GM12878 (cell line): ENCODE results near the gene PAX5. TPM values are rescaled to one million over a fixed set of nuclear protein-coding genes. Genes with fewer than 3 reads are reported as not detected.

ENCODE experiments used
- ATAC-seq: fragments of 200-7000 bp; cut with Tn5 transposase; 3 replicates; pipeline ENCODE4 v1.9.1; 2020; ENCODE audit warnings: mild to moderate bottlenecking, moderate library complexity
- BruUV-seq: library from RNA; stranded (reverse); fragments of 400-500 nt; replicated peaks from 2 replicates; lab custom pipeline; 2021; lab: Mats Ljungman, UMichigan
- CTCF ChIA-PET: fragments of 300-600 bp; sonication (Branson Sonifier 250); formaldehyde crosslinking; extraction: SDS; loops from one replicate; lab custom pipeline; 2021; ENCODE audit warnings: inconsistent platforms; lab: Yijun Ruan, JAX
- POLR2A ChIA-PET: fragments of 350-600 bp; formaldehyde crosslinking; extraction: SDS; loops from one replicate; lab custom pipeline; 2021; ENCODE audit warnings: inconsistent platforms; lab: Charles Lee
- RAD21 ChIA-PET: fragments of 300-600 bp; sonication (Branson Sonifier 250); formaldehyde crosslinking; loops from one replicate; lab custom pipeline; 2023; ENCODE audit warnings: antibody characterized with exemption; ENCODE audit not compliant: unreplicated experiment; lab: Charles Lee
- SMC1A ChIA-PET: fragments of 300-600 bp; sonication (Branson Sonifier 250); formaldehyde crosslinking; loops from one replicate; lab custom pipeline; 2023; ENCODE audit not compliant: unreplicated experiment, uncharacterized antibody; lab: Charles Lee
- DNase-seq: peaks from one replicate; pipeline ENCODE4 v3.0.0-alpha.2; 2011; ENCODE audit warnings: low read depth, low spot score
- FAIRE-seq: peaks from 3 replicates; lab custom pipeline; 2011; peaks lifted over from hg19 to GRCh38; lab: Jason Lieb, UNC
- H2AFZ ChIP-seq: 2 replicates; pipeline ENCODE4 v1.6.0; 2011; ENCODE audit warnings: low read depth, low read length, control low read depth; ENCODE audit not compliant: control insufficient read depth
- H3K27ac ChIP-seq: 2 replicates; pipeline ENCODE4 v1.5.1; 2011; ENCODE audit warnings: control low read depth; ENCODE audit not compliant: control insufficient read depth, insufficient read depth
- H3K27me3 ChIP-seq, 2 experiments: replicated peaks in 1 of 2; 2 replicates each; pipeline versions ENCODE4 v1.6.0 to v1.6.1; 2011; ENCODE audit warnings: low read length in 1 of 2; ENCODE audit not compliant: control insufficient read depth in 2 of 2, insufficient read depth in 2 of 2
- H3K36me3 ChIP-seq, 2 experiments: 2 replicates each; pipeline ENCODE4 v1.5.1; 2011; ENCODE audit warnings: low read length in 1 of 2; ENCODE audit not compliant: control insufficient read depth in 2 of 2, insufficient read depth in 2 of 2
- H3K4me1 ChIP-seq: 2 replicates; pipeline ENCODE4 v1.6.1; 2011; ENCODE audit warnings: mild to moderate bottlenecking, low read length, moderate library complexity, mixed read lengths; ENCODE audit not compliant: control insufficient read depth, insufficient read depth
- H3K4me2 ChIP-seq: 2 replicates; pipeline ENCODE4 v1.6.0; 2011; ENCODE audit warnings: control low read depth; ENCODE audit not compliant: control insufficient read depth, insufficient read depth
- H3K4me3 ChIP-seq: fragments of 200-600 bp; sonication (generic); 2 replicates; pipeline ENCODE4 v1.5.1; 2016
- H3K79me2 ChIP-seq: 2 replicates; pipeline ENCODE4 v1.6.0; 2011; ENCODE audit warnings: low read length; ENCODE audit not compliant: control insufficient read depth, insufficient read depth
- H3K9ac ChIP-seq: 2 replicates; pipeline ENCODE4 v1.8.0; 2011; ENCODE audit warnings: low read length, control low read depth, mixed read lengths; ENCODE audit not compliant: control insufficient read depth, insufficient read depth
- H3K9me3 ChIP-seq: replicated peaks from 3 replicates; pipeline ENCODE4 v1.5.1; 2011; ENCODE audit warnings: mild to moderate bottlenecking, low read length; ENCODE audit not compliant: control insufficient read depth, insufficient read depth
- H4K20me1 ChIP-seq: 2 replicates; pipeline ENCODE4 v1.6.0; 2011; ENCODE audit not compliant: control insufficient read depth, insufficient read depth
- ATF3 ChIP-seq: IDR thresholded peaks from 2 replicates; pipeline ENCODE4 v1.6.1; 2011; ENCODE audit warnings: low read depth, mild to moderate bottlenecking, low read length, moderate library complexity, borderline replicate concordance; ENCODE audit errors: extremely low read depth
- CBFB ChIP-seq: IDR thresholded peaks from 2 replicates; pipeline ENCODE4 v1.6.1; 2016; ENCODE audit warnings: antibody characterized with exemption, low read depth
- CHD4 ChIP-seq: fragments of 200-600 bp; sonication (generic); IDR thresholded peaks from 2 replicates; pipeline ENCODE4 v1.6.1; 2016; ENCODE audit warnings: mild to moderate bottlenecking
- FOXK2 ChIP-seq: fragments of 450-650 bp; IDR thresholded peaks from 2 replicates; pipeline ENCODE4 v1.6.1; 2017; ENCODE audit warnings: mild to moderate bottlenecking, moderate library complexity
- GATAD2B ChIP-seq: fragments of 450-650 bp; conservative IDR thresholded peaks from 2 replicates; pipeline ENCODE4 v1.6.1; 2017; ENCODE audit warnings: low read depth, mild to moderate bottlenecking, moderate library complexity
- HDAC2 ChIP-seq: fragments of 200-600 bp; sonication (generic); IDR thresholded peaks from 2 replicates; pipeline ENCODE4 v1.6.1; 2017
- IRF3 ChIP-seq: fragments of 450-650 bp; IDR thresholded peaks from 2 replicates; pipeline ENCODE4 v1.6.1; 2014; ENCODE audit warnings: mild to moderate bottlenecking
- KLF5 ChIP-seq: fragments of 450-650 bp; IDR thresholded peaks from 2 replicates; pipeline ENCODE4 v1.6.1; 2014; ENCODE audit warnings: mild to moderate bottlenecking; ENCODE audit not compliant: partially characterized antibody
- MAX ChIP-seq: IDR thresholded peaks from 2 replicates; pipeline ENCODE4 v1.6.1; 2012; ENCODE audit warnings: low read depth, low read length, improper control_type of control experiment
- MXI1 ChIP-seq: fragments of 150-350 bp; IDR thresholded peaks from 2 replicates; pipeline ENCODE4 v1.6.1; 2011; ENCODE audit warnings: low read depth, mild to moderate bottlenecking, inconsistent platforms, low read length, improper control_type of control experiment
- MYC ChIP-seq: IDR thresholded peaks from 2 replicates; pipeline ENCODE4 v1.6.1; 2011; ENCODE audit warnings: mild to moderate bottlenecking, low read length, moderate library complexity, inconsistent platforms; ENCODE audit not compliant: insufficient read depth, insufficient replicate concordance, insufficient read length, severe bottlenecking
- PBX3 ChIP-seq: IDR thresholded peaks from 2 replicates; pipeline ENCODE4 v1.6.1; 2011; ENCODE audit warnings: mild to moderate bottlenecking, low read depth, low read length, moderate library complexity; ENCODE audit not compliant: insufficient replicate concordance
- RFX5 ChIP-seq: IDR thresholded peaks from 2 replicates; pipeline ENCODE4 v1.6.1; 2011; ENCODE audit warnings: low read depth, low read length, improper control_type of control experiment
- SMAD1 ChIP-seq: fragments of 450-650 bp; IDR thresholded peaks from 2 replicates; pipeline ENCODE4 v1.6.1; 2018; ENCODE audit warnings: mild to moderate bottlenecking, low read depth; ENCODE audit not compliant: partially characterized antibody
- SUZ12 ChIP-seq: fragments of 200-600 bp; sonication (generic); IDR thresholded peaks from one replicate; pipeline ENCODE4 v1.6.1; 2018; ENCODE audit warnings: antibody characterized with exemption, mild to moderate bottlenecking; ENCODE audit not compliant: unreplicated experiment
- USF2 ChIP-seq: IDR thresholded peaks from 2 replicates; pipeline ENCODE4 v1.6.1; 2011; ENCODE audit warnings: low read depth, low read length, improper control_type of control experiment, borderline replicate concordance
- ZBTB33 ChIP-seq: fragments of 450-650 bp; IDR thresholded peaks from 2 replicates; pipeline ENCODE4 v1.6.1; 2017; ENCODE audit warnings: mild to moderate bottlenecking
- ZNF274 ChIP-seq: IDR thresholded peaks from one replicate; pipeline ENCODE4 v1.8.0; 2011; ENCODE audit not compliant: insufficient read length, insufficient read depth
- WGBS: methylation state at CpG from one replicate; pipeline ENCODE4 v1.1.6; 2016; ENCODE audit warnings: low lambda C conversion rate; ENCODE audit not compliant: insufficient replicate concordance, insufficient coverage; ENCODE audit errors: missing lambda C conversion rate; 5-methylcytosine and 5-hydroxymethylcytosine counted together
- in situ Hi-C: fragments of 300-500 bp; cut with MboI; formaldehyde crosslinking; loops from 9 replicates; pipeline ENCODE4 v1.14.3; 2018; ENCODE audit warnings: mixed read lengths
- intact Hi-C: fragments of 100-400 bp; cut with micrococcal nuclease; formaldehyde crosslinking; loops from one replicate; pipeline ENCODE4 v1.14.2; 2022; ENCODE audit not compliant: unreplicated experiment
- polyA plus RNA-seq, 11 experiments: library from polyadenylated mRNA; depleted of rRNA in 4 of 11; unstranded in 6 of 11; stranded (reverse) in 5 of 11; fragments of >200 nt; fragmentation: Nextera tagmentation in 4 of 11; fragmentation: Illumina TruSeq in 1 of 11; extraction: Ambion mirVana in 4 of 11; extraction: Trizol in 1 of 11; gene quantifications; 1 replicate in 1 of 11; 2 replicates in 10 of 11; pipeline versions ENCODE4 v1.2.1 to v1.2.3, GENCODE V29; 2011 to 2016; ENCODE audit warnings: inconsistent platforms in 2 of 11, missing spikeins in 2 of 11, low read depth in 1 of 11
- total RNA-seq, 4 experiments: library from RNA; depleted of rRNA in 3 of 4; stranded (reverse); fragments of >200 nt in 3 of 4; fragmentation: Illumina TruSeq in 1 of 4; extraction: Trizol in 1 of 4; gene quantifications; 2 replicates each; pipeline versions ENCODE4 v1.2.1 to v1.2.3, GENCODE V29; 2013 to 2021

The PAX5 gene
- total and polyA plus RNA-seq, 10 of the 15 experiments (the other 5 are each of a cell fraction or from before 2014, with no cell fraction given) = 2.2 to 123 (median 31.9) TPM

- TF ChIP-seq USF2 = no peak
- TF ChIP-seq HDAC2 = no peak
- TF ChIP-seq SMAD1 = no peak
- no peak for TF ChIP-seq MYC
- TF ChIP-seq GATAD2B = no peak
- no peak for TF ChIP-seq PBX3
These were observed 137.0 kb downstream of the PAX5 start (continued) for GRCh38 chr9:36897019-36897418.

- Histone ChIP-seq H3K4me1 (no peaks in the 10 kb centered on the region), H3K27me3 (no peaks in the 10 kb centered on the region), H3K4me2 (no peak overlapping the region), H3K4me3 (no peak overlapping the region), H3K27ac (no peak overlapping the region), H2AFZ (no peak overlapping the region), H3K9me3 (no peaks in the 10 kb centered on the region), H4K20me1 (peaks cover 2% of the 10 kb centered on the region), H3K79me2 (no peaks in the 10 kb centered on the region; the same call in 1 of the 2 replicates), H3K9ac (no peak overlapping the region), H3K36me3 (peaks cover 30 to 47% of the 10 kb centered on the region in 2 experiments)
- no peak for DNase-seq
- ChIA-PET POLR2A (no interaction called here), RAD21 (no interaction called here), SMC1A (no interaction called here), CTCF (no interaction called here)
- in situ Hi-C loops = no loop called here
- BruUV-seq = no TSS peak
- intact Hi-C loops = no loop called here
- FAIRE-seq = no peak
- no peak for ATAC-seq
- WGBS = 82% methylated on average over 6 of the region's 6 CpGs
- TF ChIP-seq FOXK2 = no peak
- TF ChIP-seq KLF5 = no peak
- no peak for TF ChIP-seq CBFB
- TF ChIP-seq SUZ12 = no peak
- TF ChIP-seq MAX = no peak
- no peak for TF ChIP-seq MXI1
- no peak for TF ChIP-seq CHD4
- no peak for TF ChIP-seq ZNF274
- TF ChIP-seq ZBTB33 = no peak
- TF ChIP-seq ATF3 = no peak
- no peak for TF ChIP-seq RFX5
- TF ChIP-seq IRF3 = no peak
These were observed 137.8 kb downstream of the PAX5 start for GRCh38 chr9:36896296-36896695.
